Inflammatory macrophage (primary cell): ENCODE results near the gene MESD.

Experiments
- DNase-seq, 2 donors: peaks; one replicate each; pipeline ENCODE4 v3.0.0-alpha.2; 2020 to 2022
- total RNA-seq, 18 experiments: gene quantifications; one replicate each; lab custom pipeline; 2026; ENCODE audit warnings: mixed read lengths in 6 of 18, inconsistent platforms in 2 of 18; lab: John Stamatoyannopoulos, UW

The MESD gene
- total RNA-seq: 37.0 to 159 (median 123) reads per million in 18 experiments

DNA sequence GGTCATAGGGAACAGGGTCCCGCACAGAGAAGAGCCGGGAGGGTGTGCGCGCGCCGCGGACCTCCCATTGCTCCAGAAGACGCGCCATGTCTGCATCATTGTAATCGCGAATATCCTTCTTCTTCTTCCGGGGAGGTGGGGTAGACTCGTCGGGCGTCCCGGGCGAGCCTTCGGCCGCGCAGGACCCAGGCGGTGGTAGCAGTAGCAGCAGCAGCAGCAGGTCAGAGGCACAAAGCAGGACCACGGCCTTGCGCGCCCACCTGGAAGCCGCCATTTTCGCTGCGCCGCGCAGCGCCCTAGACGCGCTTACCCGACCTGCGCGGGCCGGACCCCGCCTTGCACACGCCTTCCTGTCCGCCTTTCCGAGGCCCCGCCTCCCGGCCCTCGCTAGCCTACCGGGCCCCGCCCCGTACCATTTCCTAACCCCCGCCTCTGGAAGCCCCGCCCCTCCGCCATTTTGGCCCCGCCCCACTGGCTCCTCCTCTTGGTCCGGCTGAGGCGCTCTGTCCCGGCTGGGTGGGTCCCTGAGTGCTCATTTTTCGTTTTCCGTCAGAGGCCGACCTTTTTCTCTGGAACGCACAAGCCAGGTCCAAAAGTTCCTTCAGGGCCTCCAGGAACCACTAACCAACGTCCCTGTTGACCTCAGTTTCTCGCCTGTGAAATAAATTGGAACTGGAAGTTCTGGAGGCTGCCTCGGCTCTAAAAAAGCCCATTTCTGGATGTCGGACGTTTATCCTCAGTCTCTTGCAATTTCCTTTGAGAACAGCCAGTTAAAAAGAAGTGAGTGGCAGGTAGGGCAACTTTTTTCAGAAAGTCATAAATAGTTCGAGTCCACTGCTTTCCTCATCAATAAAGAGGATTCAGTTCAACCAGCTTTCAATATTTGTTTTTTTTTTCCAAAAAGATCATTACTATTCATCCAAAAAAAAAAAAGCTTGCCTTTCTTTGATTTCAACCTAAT lies at the start of gene MESD:
Gene MESD, minus strand, starts transcription at position 302 of the 961 bp plus-strand sequence. Its CDS starts 28 bp downstream, at position 274.
- peak; percentile 95 to 98 for DNase-seq

- no peak for DNase-seq
Measured at GRCh38 chr15:81038975-81039607, 49.5 kb upstream of the MESD start.

- DNase-seq: no peak
Measured at GRCh38 chr15:81037952-81038743, 48.5 kb upstream of the MESD start.

DNA sequence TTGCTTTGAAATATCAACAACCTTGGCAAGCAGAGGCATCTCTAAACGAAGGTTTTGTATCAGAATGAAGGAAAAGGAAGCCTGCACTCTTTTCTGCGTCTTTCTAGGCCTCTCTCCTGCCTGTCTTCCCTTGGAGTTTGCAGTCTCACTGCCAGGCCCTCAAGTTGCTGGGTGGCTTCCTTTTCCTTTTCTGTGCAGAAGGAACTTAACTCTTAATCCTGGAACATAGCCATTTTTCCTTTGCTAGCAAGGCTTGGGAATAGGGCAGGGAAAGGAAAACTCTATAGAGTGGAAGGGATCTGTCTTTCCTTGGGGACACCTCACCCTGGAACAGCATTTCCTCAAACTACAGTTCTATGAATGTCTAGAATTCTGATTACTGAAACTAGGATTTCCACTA lies 43.9 kb upstream of the MESD start:
- DNase-seq: no peak

DNA sequence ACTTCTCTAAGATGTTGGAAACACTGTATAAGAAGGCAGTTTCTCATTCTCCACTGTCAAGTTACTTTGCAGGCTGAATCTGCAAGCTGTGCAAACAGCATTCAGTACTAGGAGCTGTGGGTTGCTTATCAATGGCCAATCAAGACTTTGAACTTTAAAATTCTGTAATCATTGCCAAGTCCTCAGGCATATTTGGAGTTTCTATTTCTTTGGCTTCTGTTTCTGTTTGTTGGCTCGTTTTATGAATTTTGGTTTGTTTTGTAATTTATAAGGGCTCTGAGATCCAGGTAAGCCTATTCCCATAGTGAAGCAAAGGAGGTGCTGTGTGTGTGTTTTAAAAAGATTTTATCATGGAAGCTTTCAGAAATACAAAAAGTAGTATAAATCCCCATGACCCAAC lies 43.2 kb upstream of the MESD start:
- DNase-seq: no peak

- DNase-seq: no peak
Measured at GRCh38 chr15:81032355-81032754, 42.7 kb upstream of the MESD start.

GRCh38 chr15:81031203-81031602 lies 41.6 kb upstream of the MESD start:
- no peak for DNase-seq

DNA sequence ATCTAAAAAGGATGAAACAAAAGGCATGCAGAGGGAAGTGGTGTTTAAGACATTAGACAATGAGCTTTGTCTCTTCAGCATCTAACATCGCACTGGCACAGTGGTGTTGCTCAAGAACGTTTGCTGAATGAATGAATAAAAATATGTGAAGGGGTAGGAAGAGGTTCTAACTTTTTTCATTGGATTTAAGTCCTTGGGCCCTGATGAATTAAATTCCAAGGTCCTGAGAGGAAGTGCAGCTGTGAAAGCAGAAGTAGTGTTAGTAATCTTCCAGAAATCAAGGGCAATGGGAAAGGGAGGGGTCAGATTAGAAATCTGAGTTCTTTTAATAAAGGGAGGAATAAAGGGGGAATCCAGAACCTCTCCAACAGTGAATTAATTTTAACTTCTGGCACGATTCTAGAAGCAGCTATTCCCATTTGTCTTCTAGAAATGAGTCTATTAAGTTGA lies 40.7 kb upstream of the MESD start:
- peak; percentile 38 to 61 for DNase-seq

- peak in 1 of 2 donors; percentile 54 for DNase-seq
Measured at GRCh38 chr15:81029414-81030300, 40.0 kb upstream of the MESD start.

DNA sequence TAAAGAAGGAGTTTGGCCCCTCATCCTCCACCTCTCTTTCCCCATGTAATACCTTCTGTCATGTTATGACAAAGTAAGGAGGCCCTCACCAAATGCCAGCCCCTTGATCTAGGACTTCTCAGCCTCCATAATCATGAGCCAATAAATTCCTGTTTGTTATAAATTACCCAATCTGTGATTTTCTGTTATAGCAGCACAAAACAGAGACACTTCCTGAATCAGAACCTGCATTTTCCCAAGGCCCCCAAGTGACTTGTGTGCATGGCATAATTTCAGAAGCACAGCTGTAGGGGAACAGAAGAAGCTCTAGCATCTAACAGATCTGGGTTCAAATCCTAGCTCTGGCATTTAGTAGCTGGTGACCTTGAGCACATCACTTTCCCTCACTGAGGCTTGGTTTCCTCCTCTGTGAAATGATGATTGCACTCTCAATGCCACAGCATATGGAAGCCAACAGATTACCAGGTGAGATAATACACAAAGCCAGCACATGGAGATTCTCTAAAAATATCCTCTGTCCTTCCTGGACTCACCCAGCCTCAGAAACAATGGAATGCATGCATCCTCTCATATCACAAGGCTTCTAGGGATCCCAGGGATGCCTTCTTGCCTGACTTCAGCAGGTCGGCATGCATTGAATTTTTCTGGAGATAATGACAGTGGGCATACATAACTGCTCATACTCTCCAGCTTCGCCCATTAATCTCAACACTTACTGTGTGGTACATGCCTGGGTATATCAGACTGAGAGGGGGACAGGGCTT lies 37.4 kb upstream of the MESD start:
- DNase-seq: peak; percentile 29 to 46

- DNase-seq: no peak
Measured at GRCh38 chr15:81025721-81026370, 36.2 kb upstream of the MESD start.

- peak in 1 of 2 donors; percentile 59 for DNase-seq
Measured at GRCh38 chr15:81024936-81025335, 35.3 kb upstream of the MESD start.

GRCh38 chr15:81024265-81024872 lies 34.8 kb upstream of the MESD start:
- DNase-seq: peak; percentile 56 to 61

GRCh38 chr15:81023483-81024264 lies 34.1 kb upstream of the MESD start:
- DNase-seq: peak; percentile 98 to 99

GRCh38 chr15:81021321-81021720 lies 31.7 kb upstream of the MESD start:
- DNase-seq: no peak

DNA sequence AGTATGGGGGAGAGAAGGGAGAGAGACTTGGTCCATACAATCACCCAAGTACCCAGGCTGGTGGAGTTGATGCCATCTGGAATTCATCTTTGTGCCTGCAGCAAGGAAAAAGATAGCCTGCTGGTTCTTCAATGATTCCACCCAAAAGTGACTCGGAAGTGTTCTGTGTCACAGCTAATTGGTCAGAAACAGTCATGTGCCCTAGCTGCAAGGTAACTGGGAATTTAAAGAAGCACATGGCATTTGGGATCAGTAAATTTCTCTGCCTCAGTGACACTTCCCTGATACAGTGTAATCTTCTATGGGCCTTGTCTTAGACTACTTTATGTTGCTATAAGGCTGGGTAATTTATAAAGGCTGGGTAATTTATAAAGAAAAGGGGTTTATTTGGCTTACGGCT lies 28.6 kb upstream of the MESD start:
- DNase-seq: no peak

DNA sequence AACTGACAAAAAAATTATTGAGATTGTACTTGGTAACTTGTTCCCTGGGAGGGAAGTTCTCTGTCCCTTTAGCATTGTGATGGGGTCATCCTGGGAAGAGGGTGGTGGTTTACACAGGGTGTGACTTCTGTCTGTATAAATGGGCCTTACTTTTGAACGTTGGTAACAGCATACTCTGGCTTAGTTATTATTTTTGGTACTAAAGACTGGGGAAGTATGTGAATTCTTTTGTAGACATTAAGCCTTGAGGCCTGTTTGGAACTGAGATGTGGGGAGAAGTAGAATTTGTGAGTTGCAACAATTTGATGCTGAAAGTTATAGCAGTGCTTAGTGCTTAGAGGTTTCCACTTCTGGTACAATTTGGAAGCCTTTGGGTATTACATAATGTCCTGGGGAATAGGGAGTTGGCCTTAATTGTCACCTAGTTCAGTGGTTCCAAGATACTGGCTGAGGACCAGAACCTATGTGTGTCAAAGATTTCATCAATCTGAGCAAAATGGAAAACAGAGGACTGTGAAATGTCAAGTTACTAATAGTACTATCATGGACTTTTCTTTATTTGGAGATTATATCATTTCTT lies 27.0 kb upstream of the MESD start:
- no peak for DNase-seq

- DNase-seq: no peak
Measured at GRCh38 chr15:81015621-81016488, 26.2 kb upstream of the MESD start.
